HepG2 (cell line): Measurements from ENCODE around the gene SFXN5. TPM values are rescaled to one million over a fixed set of nuclear protein-coding genes. Genes with fewer than 3 reads are reported as not detected.
A peak's percentile ranks its signal among the peaks of the same experiment; 100 is the strongest.
"Not testable (repeated sequence)": the region's sequence is repeated elsewhere in the genome, so short reads cannot be mapped to it uniquely, and the experiment has no call there.

ENCODE experiments used
- ATF1 ChIP-seq: IDR thresholded peaks from 2 replicates; pipeline ENCODE4 v1.6.1; 2016; ENCODE audit warnings: mild to moderate bottlenecking, control low read depth
- FOXP1 ChIP-seq, 2 experiments: fragments of 450-650 bp in 1 of 2; IDR thresholded peaks; 2 replicates each; pipeline ENCODE4 v1.6.1; 2017 to 2018; ENCODE audit warnings: antibody characterized with exemption in 1 of 2
- HOXA3 ChIP-seq: sonication (generic); formaldehyde crosslinking; IDR thresholded peaks from 2 replicates; pipeline ENCODE4 v1.5.0; 2020; ENCODE audit warnings: missing genetic modification reagents
- POGZ ChIP-seq: sonication (generic); formaldehyde crosslinking; IDR thresholded peaks from 2 replicates; pipeline ENCODE4 v1.4.0; 2020; ENCODE audit warnings: mild to moderate bottlenecking, missing genetic modification reagents
- SPEN ChIP-seq: sonication (generic); formaldehyde crosslinking; IDR thresholded peaks from 2 replicates; pipeline ENCODE4 v1.5.1; 2020; ENCODE audit warnings: low read depth, mild to moderate bottlenecking, missing genetic modification reagents
- TRAFD1 ChIP-seq: sonication (generic); formaldehyde crosslinking; IDR thresholded peaks from 2 replicates; pipeline ENCODE4 v1.5.1; 2020; ENCODE audit warnings: missing genetic modification reagents, mild to moderate bottlenecking, borderline replicate concordance
- ZFX ChIP-seq: sonication (generic); formaldehyde crosslinking; IDR thresholded peaks from 2 replicates; pipeline ENCODE4 v1.4.0; 2020; ENCODE audit warnings: mild to moderate bottlenecking, low read depth, missing genetic modification reagents, moderate library complexity
- ZNF33B ChIP-seq: sonication (generic); formaldehyde crosslinking; IDR thresholded peaks from 2 replicates; pipeline ENCODE4 v1.5.1; 2020; ENCODE audit warnings: mild to moderate bottlenecking, missing genetic modification reagents
- ZNF609 ChIP-seq: sonication (generic); formaldehyde crosslinking; IDR thresholded peaks from 2 replicates; pipeline ENCODE4 v1.4.0; 2020; ENCODE audit warnings: mild to moderate bottlenecking, missing genetic modification reagents, borderline replicate concordance
- polyA plus RNA-seq, 8 experiments: library from polyadenylated mRNA; depleted of rRNA in 3 of 8; stranded (reverse) in 7 of 8; unstranded in 1 of 8; fragments of >200 nt; fragmentation: Illumina TruSeq in 4 of 8; extraction: Trizol in 4 of 8; gene quantifications; 2 replicates each; pipeline versions ENCODE4 v1.2.1 to v1.2.3, GENCODE V29; 2011 to 2016; ENCODE audit warnings: low read depth in 4 of 8, missing spikeins in 1 of 8, mixed read lengths in 1 of 8; ENCODE audit not compliant: insufficient read depth in 1 of 8
- total RNA-seq, 5 experiments: library from RNA; depleted of rRNA; stranded (reverse); fragments of >200 nt; fragmentation: Illumina TruSeq; extraction: Trizol; gene quantifications; 2 replicates each; pipeline ENCODE4 v1.2.3, GENCODE V29; 2016; ENCODE audit warnings: low read depth in 1 of 5

The SFXN5 gene
- total and polyA plus RNA-seq, 2 of the 13 experiments (the other 11 are each of a cell fraction or from before 2014, with no cell fraction given): 34.9 to 37.4 TPM

- TF ChIP-seq FOXP1 (IDR thresholded peaks at IDR 0.05): not testable (repeated sequence)
- TF ChIP-seq FOXP1 (CRISPR knock-in tag; IDR thresholded peaks at IDR 0.05): peak; percentile 40; the same call in 1 of the 2 replicates
- peak; percentile 53; the same call in 1 of the 2 replicates for TF ChIP-seq ZFX (CRISPR knock-in tag)
- peak; percentile 38 for TF ChIP-seq HOXA3
- TF ChIP-seq ZNF33B (CRISPR knock-in tag): 0 out of 2 replicates have a peak, but pooled peaks have one; percentile 20
- 0 out of 2 replicates have a peak, but pooled peaks have one; percentile 26 for TF ChIP-seq POGZ (CRISPR knock-in tag)
- 0 out of 2 replicates have a peak, but pooled peaks have one; percentile 17 for TF ChIP-seq ZNF609 (CRISPR knock-in tag)
- 0 out of 2 replicates have a peak, but pooled peaks have one; percentile 15 for TF ChIP-seq ATF1 (CRISPR knock-in tag)
- 0 out of 2 replicates have a peak, but pooled peaks have one; percentile 39 for TF ChIP-seq TRAFD1 (CRISPR knock-in tag)
- TF ChIP-seq SPEN (CRISPR knock-in tag): peak; percentile 33; the same call in 1 of the 2 replicates
These were observed 48.2 kb upstream of the SFXN5 start (continued) for GRCh38 chr2:73119611-73120239.
